MCF 10A (cell line): ENCODE results near the gene JAK3. TPM values are rescaled to one million over a fixed set of nuclear protein-coding genes. Genes with fewer than 3 reads are reported as not detected.
"Not testable (repeated sequence)": the region's sequence is repeated elsewhere in the genome, so short reads cannot be mapped to it uniquely, and the experiment has no call there.

Source experiments
- Bru-seq: library from RNA; stranded (reverse); fragments of 400-500 nt; gene quantifications from one replicate; lab custom pipeline; 2021; lab: Mats Ljungman, UMichigan
- BruChase-seq, 2 experiments: library from RNA; stranded (reverse); fragments of 400-500 nt; gene quantifications; one replicate each; lab custom pipeline; 2021; lab: Mats Ljungman, UMichigan
- BruUV-seq: library from RNA; stranded (reverse); fragments of 400-500 nt; replicated peaks from 2 replicates; lab custom pipeline; 2021; lab: Mats Ljungman, UMichigan
- CTCF ChIA-PET: fragments of 300-600 bp; sonication (Branson Sonifier 250); formaldehyde crosslinking; extraction: SDS; loops from one replicate; lab custom pipeline; 2021; ENCODE audit warnings: antibody characterized with exemption, inconsistent platforms; lab: Yijun Ruan, JAX
- POLR2A ChIA-PET: fragments of 300-600, 350-650 bp; sonication (Branson Sonifier 250); formaldehyde crosslinking; extraction: SDS; loops from one replicate; lab custom pipeline; 2020; ENCODE audit warnings: antibody characterized with exemption, inconsistent platforms; lab: Yijun Ruan, JAX
- DNase-seq: peaks from one replicate; pipeline ENCODE4 v3.0.0-alpha.2; 2018; ENCODE audit not compliant: unreplicated experiment
- H3K27ac Mint-ChIP-seq: one replicate; pipeline ENCODE4 v1.8.0; 2022; ENCODE audit warnings: mild to moderate bottlenecking, low read depth, mixed read lengths; ENCODE audit not compliant: unreplicated experiment
- H3K27me3 Mint-ChIP-seq: one replicate; pipeline ENCODE4 v1.8.0; 2022; ENCODE audit warnings: mixed read lengths; ENCODE audit not compliant: insufficient read depth, unreplicated experiment
- H3K36me3 Mint-ChIP-seq: one replicate; pipeline ENCODE4 v1.8.0; 2022; ENCODE audit warnings: mild to moderate bottlenecking, moderate library complexity, mixed read lengths; ENCODE audit not compliant: insufficient read depth, unreplicated experiment
- H3K4me1 Mint-ChIP-seq: one replicate; pipeline ENCODE4 v1.8.0; 2022; ENCODE audit warnings: mixed read lengths; ENCODE audit not compliant: insufficient read depth, unreplicated experiment
- H3K4me3 Mint-ChIP-seq: one replicate; pipeline ENCODE4 v1.8.0; 2022; ENCODE audit warnings: mild to moderate bottlenecking, moderate library complexity, mixed read lengths; ENCODE audit not compliant: unreplicated experiment
- H3K9me3 Mint-ChIP-seq: one replicate; pipeline ENCODE4 v1.8.0; 2022; ENCODE audit warnings: mixed read lengths; ENCODE audit not compliant: unreplicated experiment
- CTCF ChIP-seq: fragments of 200-600 bp; IDR thresholded peaks from one replicate; pipeline ENCODE4 v1.8.0; 2022; ENCODE audit warnings: antibody characterized with exemption, mild to moderate bottlenecking; ENCODE audit not compliant: unreplicated experiment
- intact Hi-C: fragments of 100-400 bp; cut with micrococcal nuclease; formaldehyde crosslinking; loops from 2 replicates; pipeline ENCODE4 v1.14.1; 2022
- long read RNA-seq: library from polyadenylated mRNA; stranded (forward); transcript quantifications from one replicate; pipeline ENCODE4 v2.0.0, GENCODE V29; 2022
- total RNA-seq: library from RNA; stranded (reverse); gene quantifications from 2 replicates; pipeline ENCODE4 v1.2.3, GENCODE V29; 2022

Gene JAK3
- total RNA-seq (not detected in 2 replicates), Bru-seq, nascent RNA (not detected), BruChase-seq, experiment 1, labeled RNA remaining after a 6-hour chase (percentile 7 among the genes with signal in this experiment), BruChase-seq, experiment 2, labeled RNA remaining after a 2-hour chase (not detected)
- long read RNA-seq, result 0 reads

GRCh38 chr19:17847538-17848366 is at the start of gene JAK3:
Gene JAK3 (minus strand): TSS chr19:17847982. CDS start chr19:17844417, 3,565 bp downstream.
- CTCF ChIA-PET, result no interaction called here

GRCh38 chr19:17893766-17894165 is 46.0 kb upstream of the JAK3 start:
- no TSS peak for BruUV-seq
- peaks cover 34% of the 10 kb centered on the region for H3K27me3 Mint-ChIP-seq
- no peak for TF ChIP-seq CTCF
- no peak overlapping the region for H3K4me3 Mint-ChIP-seq
- no peaks in the 10 kb centered on the region for H3K9me3 Mint-ChIP-seq
- ChIA-PET POLR2A (no interaction called here), CTCF (interaction anchor here (0.6 kb wide), 1 partner anchor 24 kb away, joined by 3 read pairs; no protein-coding TSS in a partner anchor)
- DNase-seq, result no peak
- no peaks in the 10 kb centered on the region for H3K4me1 Mint-ChIP-seq
- intact Hi-C loops, result no loop called here
- H3K27ac Mint-ChIP-seq, result no peak overlapping the region
- no peaks in the 10 kb centered on the region for H3K36me3 Mint-ChIP-seq

More at GRCh38 chr19:17847538-17848366, at the start of gene JAK3:
- Mint-ChIP-seq H3K9me3 (no peaks in the 10 kb centered on the region), H3K27me3 (no peaks in the 10 kb centered on the region), H3K36me3 (no peaks in the 10 kb centered on the region), H3K4me1 (peaks cover 9% of the 10 kb centered on the region), H3K4me3 (no peak within 1 kb of the TSS), H3K27ac (peak within 1 kb of the TSS; percentile 33)
- BruUV-seq, result no TSS peak
- TF ChIP-seq CTCF, result no peak
- intact Hi-C loops, result no loop called here
- POLR2A ChIA-PET, result no interaction called here
- DNase-seq, result no peak

- no peaks in the 10 kb centered on the region for H3K36me3 Mint-ChIP-seq
- DNase-seq, result peak; percentile 68
- no TSS peak for BruUV-seq
- no peaks in the 10 kb centered on the region for H3K9me3 Mint-ChIP-seq
- intact Hi-C loops, result no loop called here
- H3K27ac Mint-ChIP-seq, result no peak overlapping the region
- CTCF ChIA-PET, result interaction anchor here (1.1 kb wide), 1 partner anchor 48 kb away, joined by 3 read pairs; no protein-coding TSS in a partner anchor
- H3K4me1 Mint-ChIP-seq, result no peaks in the 10 kb centered on the region
- POLR2A ChIA-PET, result no interaction called here
- TF ChIP-seq CTCF, result no peak
- no peak overlapping the region for H3K4me3 Mint-ChIP-seq
- H3K27me3 Mint-ChIP-seq, result peaks cover 34% of the 10 kb centered on the region
Observed at GRCh38 chr19:17889609-17890214, 41.9 kb upstream of the JAK3 start.

- no peaks in the 10 kb centered on the region for H3K4me1 Mint-ChIP-seq
- no peak for DNase-seq
- no peaks in the 10 kb centered on the region for H3K9me3 Mint-ChIP-seq
- no TSS peak for BruUV-seq
- H3K27ac Mint-ChIP-seq, result no peak overlapping the region
- H3K4me3 Mint-ChIP-seq, result no peak overlapping the region
- peaks cover 29% of the 10 kb centered on the region for H3K27me3 Mint-ChIP-seq
- ChIA-PET CTCF (no interaction called here), POLR2A (no interaction called here)
- TF ChIP-seq CTCF, result no peak
- intact Hi-C loops, result no loop called here
- no peaks in the 10 kb centered on the region for H3K36me3 Mint-ChIP-seq
Observed at GRCh38 chr19:17888260-17888659, 40.5 kb upstream of the JAK3 start.

GRCh38 chr19:17887221-17887620 is 39.4 kb upstream of the JAK3 start:
- not testable (repeated sequence) for BruUV-seq
- CTCF ChIA-PET, result interaction anchor here (1.0 kb wide), 2 partner anchors 16 to 33 kb away, joined by 3 to 5 read pairs; partner anchors contain the start of gene SLC5A5

More at GRCh38 chr19:17887221-17887620, 39.4 kb upstream of the JAK3 start:
- DNase-seq, intact Hi-C loops, H3K4me3 Mint-ChIP-seq, H3K36me3 Mint-ChIP-seq, H3K9me3 Mint-ChIP-seq, H3K27ac Mint-ChIP-seq, POLR2A ChIA-PET, H3K4me1 Mint-ChIP-seq: not testable (repeated sequence)
- peaks cover 18% of the 10 kb centered on the region for H3K27me3 Mint-ChIP-seq
